ENCODE measurements around the gene RAB32. TPM values are rescaled to one million over a fixed set of nuclear protein-coding genes. Genes with fewer than 3 reads are reported as not detected.

The RAB32 gene
- total RNA-seq, 1 donor from 2014 or later = 85.6 TPM

- DNase-seq (ENCODE audit: low read depth in 2 of 2) = no peak
Measured at GRCh38 chr6:146582857-146583256, 39.2 kb downstream of the RAB32 start.

- DNase-seq (ENCODE audit: low read depth in 2 of 2) = no peak
Measured at GRCh38 chr6:146583966-146584365, 40.3 kb downstream of the RAB32 start.

GRCh38 chr6:146587459-146587858 lies 43.8 kb downstream of the RAB32 start:
- DNase-seq (ENCODE audit: low read depth in 2 of 2) = no peak

GRCh38 chr6:146590492-146590891 lies 46.9 kb downstream of the RAB32 start:
- DNase-seq (ENCODE audit: low read depth in 2 of 2) = no peak

- DNase-seq (ENCODE audit: low read depth in 2 of 2) = no peak
Measured at GRCh38 chr6:146592451-146592850, 48.8 kb downstream of the RAB32 start.

- DNase-seq (ENCODE audit: low read depth in 2 of 2) = no peak
Measured at GRCh38 chr6:146593986-146594385, 50.4 kb downstream of the RAB32 start.

GRCh38 chr6:146594495-146594894 lies 50.9 kb downstream of the RAB32 start:
- DNase-seq (ENCODE audit: low read depth in 2 of 2) = no peak

GRCh38 chr6:146595972-146596731 lies 52.5 kb downstream of the RAB32 start:
- no peak for DNase-seq (ENCODE audit: low read depth in 2 of 2)

GRCh38 chr6:146598772-146599405 lies 55.3 kb downstream of the RAB32 start, which contains the start of gene ADGB:
ADGB (plus strand) TSS chr6:146598972; CDS start chr6:146599041, 69 bp downstream.
- peak in 1 of 2 donors; percentile 37 for DNase-seq (ENCODE audit: low read depth in 2 of 2)

GRCh38 chr6:146601352-146601751 lies 57.7 kb downstream of the RAB32 start:
- no peak for DNase-seq (ENCODE audit: low read depth in 2 of 2)

- DNase-seq (ENCODE audit: low read depth in 2 of 2) = no peak
Measured at GRCh38 chr6:146602526-146602925, 58.9 kb downstream of the RAB32 start.

Other genes with a start within 250 kb of the RAB32 start
- not detected in 2 replicates for gene ADGB, start 55.1 kb downstream of the RAB32 start, total RNA-seq

Measured in dermis microvascular lymphatic vessel endothelial cell (primary cell).